Measurements from ENCODE around the gene MORF4L2.

Gene MORF4L2

GRCh38 chrX:103630171-103630511, 56.4 kb downstream of the MORF4L2 start:
- TF ChIP-seq, protein P1, sequence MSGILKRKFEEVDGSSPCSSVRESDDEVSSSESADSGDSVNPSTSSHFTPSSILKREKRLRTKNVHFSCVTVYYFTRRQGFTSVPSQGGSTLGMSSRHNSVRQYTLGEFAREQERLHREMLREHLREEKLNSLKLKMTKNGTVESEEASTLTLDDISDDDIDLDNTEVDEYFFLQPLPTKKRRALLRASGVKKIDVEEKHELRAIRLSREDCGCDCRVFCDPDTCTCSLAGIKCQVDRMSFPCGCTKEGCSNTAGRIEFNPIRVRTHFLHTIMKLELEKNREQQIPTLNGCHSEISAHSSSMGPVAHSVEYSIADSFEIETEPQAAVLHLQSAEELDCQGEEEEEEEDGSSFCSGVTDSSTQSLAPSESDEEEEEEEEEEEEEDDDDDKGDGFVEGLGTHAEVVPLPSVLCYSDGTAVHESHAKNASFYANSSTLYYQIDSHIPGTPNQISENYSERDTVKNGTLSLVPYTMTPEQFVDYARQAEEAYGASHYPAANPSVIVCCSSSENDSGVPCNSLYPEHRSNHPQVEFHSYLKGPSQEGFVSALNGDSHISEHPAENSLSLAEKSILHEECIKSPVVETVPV (CRISPR knock-in tag; IDR thresholded peaks at IDR 0.05): no peak
- no peak for TF ChIP-seq TCF4 (CRISPR knock-in tag; IDR thresholded peaks at IDR 0.05; ENCODE audit: borderline replicate concordance)
- TF ChIP-seq ESRRG (CRISPR knock-in tag; IDR thresholded peaks at IDR 0.05): no peak
- no peak for TF ChIP-seq ZC3H10 (CRISPR knock-in tag; IDR thresholded peaks at IDR 0.05)
- no peak for TF ChIP-seq TOX (CRISPR knock-in tag; IDR thresholded peaks at IDR 0.05; ENCODE audit: borderline replicate concordance)
- TF ChIP-seq, protein P2, sequence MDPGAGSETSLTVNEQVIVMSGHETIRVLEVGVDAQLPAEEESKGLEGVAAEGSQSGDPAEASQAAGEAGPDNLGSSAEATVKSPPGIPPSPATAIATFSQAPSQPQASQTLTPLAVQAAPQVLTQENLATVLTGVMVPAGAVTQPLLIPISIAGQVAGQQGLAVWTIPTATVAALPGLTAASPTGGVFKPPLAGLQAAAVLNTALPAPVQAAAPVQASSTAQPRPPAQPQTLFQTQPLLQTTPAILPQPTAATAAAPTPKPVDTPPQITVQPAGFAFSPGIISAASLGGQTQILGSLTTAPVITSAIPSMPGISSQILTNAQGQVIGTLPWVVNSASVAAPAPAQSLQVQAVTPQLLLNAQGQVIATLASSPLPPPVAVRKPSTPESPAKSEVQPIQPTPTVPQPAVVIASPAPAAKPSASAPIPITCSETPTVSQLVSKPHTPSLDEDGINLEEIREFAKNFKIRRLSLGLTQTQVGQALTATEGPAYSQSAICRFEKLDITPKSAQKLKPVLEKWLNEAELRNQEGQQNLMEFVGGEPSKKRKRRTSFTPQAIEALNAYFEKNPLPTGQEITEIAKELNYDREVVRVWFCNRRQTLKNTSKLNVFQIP (CRISPR knock-in tag; IDR thresholded peaks at IDR 0.05; ENCODE audit: borderline replicate concordance, low read depth): no peak
- TF ChIP-seq ZFP30 (CRISPR knock-in tag; IDR thresholded peaks at IDR 0.05): no peak
- no peak for TF ChIP-seq ZNF565 (CRISPR knock-in tag; conservative IDR thresholded peaks at IDR 0.05; ENCODE audit: low read depth)
- no peak for TF ChIP-seq CREB5 (CRISPR knock-in tag; IDR thresholded peaks at IDR 0.05; ENCODE audit: low read depth)
- TF ChIP-seq ZNF70 (CRISPR knock-in tag; IDR thresholded peaks at IDR 0.05): no peak
- TF ChIP-seq RARB (CRISPR knock-in tag; IDR thresholded peaks at IDR 0.05): no peak
- no peak for TF ChIP-seq BACH2 (CRISPR knock-in tag; IDR thresholded peaks at IDR 0.05; ENCODE audit: borderline replicate concordance)
- no peak for TF ChIP-seq ISL1 (CRISPR knock-in tag; IDR thresholded peaks at IDR 0.05)
- TF ChIP-seq ZFP3 (CRISPR knock-in tag; IDR thresholded peaks at IDR 0.05): no peak
- no peak for TF ChIP-seq ZNF8 (CRISPR knock-in tag; IDR thresholded peaks at IDR 0.05)
- no peak for TF ChIP-seq PPARA (CRISPR knock-in tag; IDR thresholded peaks at IDR 0.05; ENCODE audit: borderline replicate concordance)
- ATAC-seq: no peak

DNA sequence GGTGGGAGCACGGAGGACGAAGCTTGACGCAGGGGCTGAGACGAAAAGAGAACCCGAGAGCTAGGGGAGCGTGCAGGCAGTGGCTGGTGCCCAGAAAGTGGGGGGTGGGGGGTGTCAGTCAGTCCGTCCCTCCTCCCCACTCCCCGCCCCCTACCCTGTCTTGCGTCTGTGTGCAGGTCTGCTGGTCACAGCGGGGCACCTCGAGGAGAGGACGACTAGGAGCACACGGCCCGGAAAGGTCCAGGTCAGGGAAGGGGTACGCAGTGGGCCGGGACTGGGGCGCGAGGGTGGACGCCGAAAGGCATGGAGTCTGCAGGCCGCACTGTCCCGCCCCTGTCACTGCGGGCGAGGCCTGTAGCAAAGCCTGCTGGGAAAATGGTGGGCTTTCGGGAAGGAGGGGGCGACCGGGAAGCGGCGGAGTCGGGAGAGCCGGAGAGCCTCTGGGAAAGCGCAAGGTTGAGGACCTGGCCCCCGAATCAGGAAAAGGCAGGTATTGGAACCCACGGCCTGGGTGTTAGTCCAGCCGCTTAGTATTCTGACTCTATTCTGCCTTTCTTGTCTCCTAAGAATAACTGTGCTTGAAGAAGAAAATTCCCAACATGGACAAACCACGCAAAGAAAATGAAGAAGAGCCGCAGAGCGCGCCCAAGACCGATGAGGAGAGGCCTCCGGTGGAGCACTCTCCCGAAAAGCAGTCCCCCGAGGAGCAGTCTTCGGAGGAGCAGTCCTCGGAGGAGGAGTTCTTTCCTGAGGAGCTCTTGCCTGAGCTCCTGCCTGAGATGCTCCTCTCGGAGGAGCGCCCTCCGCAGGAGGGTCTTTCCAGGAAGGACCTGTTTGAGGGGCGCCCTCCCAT, 57.0 kb downstream of the MORF4L2 start:
- TF ChIP-seq TOX (CRISPR knock-in tag; IDR thresholded peaks at IDR 0.05; ENCODE audit: borderline replicate concordance) (no peak), ZNF565 (CRISPR knock-in tag; conservative IDR thresholded peaks at IDR 0.05; ENCODE audit: low read depth) (no peak), CSDC2 (CRISPR knock-in tag; IDR thresholded peaks at IDR 0.05) (no peak), PPARA (CRISPR knock-in tag; IDR thresholded peaks at IDR 0.05; ENCODE audit: borderline replicate concordance) (no peak), ARNTL (CRISPR knock-in tag; IDR thresholded peaks at IDR 0.05; ENCODE audit: borderline replicate concordance, low read depth) (no peak), SNAI2 (CRISPR knock-in tag; IDR thresholded peaks at IDR 0.05) (no peak), GLIS3 (CRISPR knock-in tag; IDR thresholded peaks at IDR 0.05) (no peak)
- TF ChIP-seq, protein P3, sequence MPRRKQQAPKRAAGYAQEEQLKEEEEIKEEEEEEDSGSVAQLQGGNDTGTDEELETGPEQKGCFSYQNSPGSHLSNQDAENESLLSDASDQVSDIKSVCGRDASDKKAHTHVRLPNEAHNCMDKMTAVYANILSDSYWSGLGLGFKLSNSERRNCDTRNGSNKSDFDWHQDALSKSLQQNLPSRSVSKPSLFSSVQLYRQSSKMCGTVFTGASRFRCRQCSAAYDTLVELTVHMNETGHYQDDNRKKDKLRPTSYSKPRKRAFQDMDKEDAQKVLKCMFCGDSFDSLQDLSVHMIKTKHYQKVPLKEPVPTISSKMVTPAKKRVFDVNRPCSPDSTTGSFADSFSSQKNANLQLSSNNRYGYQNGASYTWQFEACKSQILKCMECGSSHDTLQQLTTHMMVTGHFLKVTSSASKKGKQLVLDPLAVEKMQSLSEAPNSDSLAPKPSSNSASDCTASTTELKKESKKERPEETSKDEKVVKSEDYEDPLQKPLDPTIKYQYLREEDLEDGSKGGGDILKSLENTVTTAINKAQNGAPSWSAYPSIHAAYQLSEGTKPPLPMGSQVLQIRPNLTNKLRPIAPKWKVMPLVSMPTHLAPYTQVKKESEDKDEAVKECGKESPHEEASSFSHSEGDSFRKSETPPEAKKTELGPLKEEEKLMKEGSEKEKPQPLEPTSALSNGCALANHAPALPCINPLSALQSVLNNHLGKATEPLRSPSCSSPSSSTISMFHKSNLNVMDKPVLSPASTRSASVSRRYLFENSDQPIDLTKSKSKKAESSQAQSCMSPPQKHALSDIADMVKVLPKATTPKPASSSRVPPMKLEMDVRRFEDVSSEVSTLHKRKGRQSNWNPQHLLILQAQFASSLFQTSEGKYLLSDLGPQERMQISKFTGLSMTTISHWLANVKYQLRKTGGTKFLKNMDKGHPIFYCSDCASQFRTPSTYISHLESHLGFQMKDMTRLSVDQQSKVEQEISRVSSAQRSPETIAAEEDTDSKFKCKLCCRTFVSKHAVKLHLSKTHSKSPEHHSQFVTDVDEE (CRISPR knock-in tag; IDR thresholded peaks at IDR 0.05): no peak
- peak; percentile 91 for ATAC-seq

GRCh38 chrX:103628386-103629317, 57.8 kb downstream of the MORF4L2 start, which contains the start of gene TCEAL1:
Gene TCEAL1 (plus strand): TSS chrX:103628975. CDS start chrX:103629917, 942 bp downstream.
- TF ChIP-seq, protein P3 (CRISPR knock-in tag; IDR thresholded peaks at IDR 0.05): no peak
- TF ChIP-seq ISL1 (CRISPR knock-in tag; IDR thresholded peaks at IDR 0.05) (no peak), ZC3H10 (CRISPR knock-in tag; IDR thresholded peaks at IDR 0.05) (no peak), BACH2 (CRISPR knock-in tag; IDR thresholded peaks at IDR 0.05; ENCODE audit: borderline replicate concordance) (no peak), ZFP30 (CRISPR knock-in tag; IDR thresholded peaks at IDR 0.05) (no peak), ZNF8 (CRISPR knock-in tag; IDR thresholded peaks at IDR 0.05) (no peak), CREB5 (CRISPR knock-in tag; IDR thresholded peaks at IDR 0.05; ENCODE audit: low read depth) (no peak)
- peak; percentile 50 for ATAC-seq

Data from SK-N-SH treated with all-trans-retinoic acid at 6 μM for 48 hours (cell line).